AG10803 (cell line): ENCODE measurements around the gene BAIAP2.
"Not testable (repeated sequence)": the region's sequence is repeated elsewhere in the genome, so short reads cannot be mapped to it uniquely, and the experiment has no call there.

Experiments
- DNase-seq: peaks from one replicate; pipeline ENCODE4 v3.0.0; 2010; ENCODE audit warnings: low read depth
- H3K4me3 ChIP-seq: 2 replicates; pipeline ENCODE4 v1.5.1; 2011; ENCODE audit warnings: mild to moderate bottlenecking, low read length, control low read depth
- CTCF ChIP-seq: conservative IDR thresholded peaks from 2 replicates; pipeline ENCODE4 v1.5.1; 2011; ENCODE audit warnings: mild to moderate bottlenecking, low read length, control low read depth, inconsistent platforms

BAIAP2 gene

GRCh38 chr17:81148571-81148970 is 113.6 kb downstream of the BAIAP2 start:
- no peak for TF ChIP-seq CTCF
- H3K4me3 ChIP-seq = no peak overlapping the region
- DNase-seq = no peak

GRCh38 chr17:81148986-81149533 is 114.1 kb downstream of the BAIAP2 start:
- no peak for TF ChIP-seq CTCF
- no peak overlapping the region for H3K4me3 ChIP-seq
- no peak for DNase-seq

GRCh38 chr17:81150377-81151077 is 115.6 kb downstream of the BAIAP2 start:
- no peak for DNase-seq
- TF ChIP-seq CTCF = no peak
- no peak overlapping the region for H3K4me3 ChIP-seq

GRCh38 chr17:81151278-81151677 is 116.3 kb downstream of the BAIAP2 start:
- no peak overlapping the region for H3K4me3 ChIP-seq
- DNase-seq = no peak
- TF ChIP-seq CTCF = no peak

- no peak for TF ChIP-seq CTCF
- no peak for DNase-seq
- no peak overlapping the region for H3K4me3 ChIP-seq
Measured at GRCh38 chr17:81152288-81152828, 117.4 kb downstream of the BAIAP2 start.

GRCh38 chr17:81153340-81153803 is 118.4 kb downstream of the BAIAP2 start:
- no peak overlapping the region for H3K4me3 ChIP-seq
- TF ChIP-seq CTCF = no peak

GRCh38 chr17:81154016-81154415 is 119.1 kb downstream of the BAIAP2 start:
- H3K4me3 ChIP-seq, DNase-seq: not testable (repeated sequence)

More at GRCh38 chr17:81153340-81153803, 118.4 kb downstream of the BAIAP2 start:
- DNase-seq = peak; percentile 12
